Hair follicular keratinocyte (primary cell): ENCODE results near the gene KCTD4. TPM values are rescaled to one million over a fixed set of nuclear protein-coding genes. Genes with fewer than 3 reads are reported as not detected.

ENCODE experiments used
- total RNA-seq: library from RNA; depleted of rRNA; stranded (reverse); fragments of >200 nt; gene quantifications from 2 replicates; pipeline ENCODE4 v1.2.3, GENCODE V29; 2015

The KCTD4 gene
- total RNA-seq = 0.08 and 0.34 TPM in 2 replicates

GRCh38 chr13:45200701-45201232 lies at the start of gene KCTD4:
Gene KCTD4 (minus strand): TSS chr13:45201045. CDS start chr13:45194567, 6,478 bp downstream.

Other genes with a start within 250 kb of the KCTD4 start
- 2.8 and 4.9 TPM in 2 replicates for gene NUFIP1, start 211.6 kb downstream of the KCTD4 start, total RNA-seq
- 11.9 and 16.4 TPM in 2 replicates for gene GPALPP1, start 211.5 kb downstream of the KCTD4 start, total RNA-seq
- gene GTF2F2, start 80.5 kb downstream of the KCTD4 start, total RNA-seq = 33.6 and 36.5 TPM in 2 replicates
- 1,455 and 2,119 TPM in 2 replicates for gene TPT1, start 140.1 kb upstream of the KCTD4 start, total RNA-seq
- 4.0 and 11.0 TPM in 2 replicates for gene SLC25A30, start 217.3 kb upstream of the KCTD4 start, total RNA-seq